Panc1 (cell line): ENCODE results near the gene HYDIN. TPM values are rescaled to one million over a fixed set of nuclear protein-coding genes. Genes with fewer than 3 reads are reported as not detected.
A peak's percentile ranks its signal among the peaks of the same experiment; 100 is the strongest.

Source experiments
- ATAC-seq: fragments of 200-7000 bp; cut with Tn5 transposase; 2 replicates; pipeline ENCODE4 v1.9.1; 2020; ENCODE audit warnings: mild to moderate bottlenecking, moderate library complexity
- BruUV-seq: library from RNA; stranded (reverse); fragments of 400-500 nt; replicated peaks from 2 replicates; lab custom pipeline; 2021; lab: Mats Ljungman, UMichigan
- CTCF ChIA-PET: fragments of 300-600 bp; sonication (Branson Sonifier 250); formaldehyde crosslinking; loops from one replicate; lab custom pipeline; 2022; ENCODE audit warnings: antibody characterized with exemption; lab: Charles Lee
- POLR2A ChIA-PET: fragments of 300-600 bp; sonication (Branson Sonifier 250); formaldehyde crosslinking; loops from one replicate; lab custom pipeline; 2022; ENCODE audit warnings: antibody characterized with exemption; lab: Charles Lee
- DNase-seq: peaks from one replicate; pipeline ENCODE4 v3.0.0-alpha.2; 2010; ENCODE audit warnings: low read depth, low spot score
- H3K27ac ChIP-seq: 2 replicates; pipeline ENCODE4 v1.5.1; 2011; ENCODE audit warnings: mild to moderate bottlenecking, low read length, inconsistent platforms
- H3K27me3 ChIP-seq: fragments of 200-500 bp; sonication (Bioruptor generic); 2 replicates; pipeline ENCODE4 v1.6.0; 2014; ENCODE audit warnings: low read length, inconsistent platforms; ENCODE audit not compliant: control insufficient read depth, insufficient read depth
- H3K36me3 ChIP-seq: fragments of 200-500 bp; sonication (Bioruptor generic); 2 replicates; pipeline ENCODE4 v1.5.1; 2014; ENCODE audit warnings: inconsistent platforms, mild to moderate bottlenecking, low read length, moderate library complexity; ENCODE audit not compliant: control insufficient read depth, insufficient read depth
- H3K4me1 ChIP-seq: 2 replicates; pipeline ENCODE4 v1.5.1; 2011; ENCODE audit warnings: inconsistent platforms, mild to moderate bottlenecking, low read length, moderate library complexity; ENCODE audit not compliant: control insufficient read depth, insufficient read depth
- H3K4me3 ChIP-seq, 2 experiments: 2 replicates each; pipeline ENCODE4 v1.5.1; 2011 to 2012; ENCODE audit warnings: low read depth in 2 of 2, low read length in 2 of 2, mild to moderate bottlenecking in 2 of 2, inconsistent platforms in 1 of 2, moderate library complexity in 1 of 2
- H3K9me3 ChIP-seq: fragments of 200-500 bp; sonication (Bioruptor generic); 2 replicates; pipeline ENCODE4 v1.5.1; 2014; ENCODE audit warnings: low read depth, mild to moderate bottlenecking, inconsistent platforms, low read length, moderate library complexity; ENCODE audit not compliant: control insufficient read depth, insufficient read depth
- CTCF ChIP-seq: fragments of 450-650 bp; IDR thresholded peaks from 2 replicates; pipeline ENCODE4 v1.5.1; 2017; ENCODE audit warnings: mild to moderate bottlenecking
- POLR2AphosphoS5 ChIP-seq: IDR thresholded peaks from 2 replicates; pipeline ENCODE4 v1.6.1; 2012; ENCODE audit warnings: mild to moderate bottlenecking, low read depth, low read length, moderate library complexity
- REST ChIP-seq, 2 experiments: IDR thresholded peaks; 2 replicates each; pipeline ENCODE4 v1.6.1; 2011 to 2012; ENCODE audit warnings: low read depth in 2 of 2, control low read depth in 1 of 2, low read length in 1 of 2, mild to moderate bottlenecking in 1 of 2, moderate library complexity in 1 of 2; ENCODE audit not compliant: insufficient read depth in 1 of 2
- SIN3A ChIP-seq: IDR thresholded peaks from 2 replicates; pipeline ENCODE4 v1.6.1; 2012; ENCODE audit warnings: low read depth, mild to moderate bottlenecking, low read length, moderate library complexity, borderline replicate concordance; ENCODE audit not compliant: insufficient read depth
- TCF7L2 ChIP-seq: IDR thresholded peaks from 2 replicates; pipeline ENCODE4 v1.6.1; 2011; ENCODE audit warnings: mild to moderate bottlenecking, low read depth, low read length, inconsistent platforms
- in situ Hi-C: cut with HindIII; loops from 2 replicates; pipeline ENCODE4 v1.10.0; 2016; ENCODE audit warnings: low sequenced_read_pairs, low pct_unique_long_range_greater_than_20kb
- intact Hi-C: fragments of 100-400 bp; cut with micrococcal nuclease; formaldehyde crosslinking; loops from one replicate; pipeline ENCODE4 v1.10.0; 2022; ENCODE audit not compliant: unreplicated experiment
- total RNA-seq: library from RNA; stranded (reverse); gene quantifications from one replicate; pipeline ENCODE4 v1.2.1, GENCODE V29; 2021; ENCODE audit not compliant: unreplicated experiment

HYDIN gene
- total RNA-seq, 1 experiment from 2014 or later: 0.80 TPM

GRCh38 chr16:70789595-70790447, 440.7 kb downstream of the HYDIN start:
- CTCF ChIA-PET: no interaction called here
- DNase-seq: no peak
- no peak for TF ChIP-seq POLR2AphosphoS5
- TF ChIP-seq CTCF: no peak
- TF ChIP-seq SIN3A: no peak
- no peak for TF ChIP-seq TCF7L2
- TF ChIP-seq REST (IDR thresholded peaks at IDR 0.05; ENCODE audit: insufficient read depth in 1 of 2, low read depth in 2 of 2, low read length in 1 of 2): no peak
- in situ Hi-C loops: no loop called here
- H3K9me3 ChIP-seq: no peaks in the 10 kb centered on the region
- no peaks in the 10 kb centered on the region for H3K36me3 ChIP-seq
- POLR2A ChIA-PET: no interaction called here
- no peaks in the 10 kb centered on the region for H3K27me3 ChIP-seq
- intact Hi-C loops: no loop called here
- no peaks in the 10 kb centered on the region; the same call in 1 of the 2 replicates for H3K4me1 ChIP-seq
- ATAC-seq: peak; percentile 26
- no peak overlapping the region for H3K4me3 ChIP-seq
- BruUV-seq: no TSS peak
- H3K27ac ChIP-seq: no peak overlapping the region

GRCh38 chr16:70788668-70789594, 441.6 kb downstream of the HYDIN start:
- no peaks in the 10 kb centered on the region for H3K27me3 ChIP-seq
- ChIA-PET POLR2A (no interaction called here), CTCF (no interaction called here)
- H3K36me3 ChIP-seq: no peaks in the 10 kb centered on the region
- intact Hi-C loops (no loop called here), in situ Hi-C loops (no loop called here)
- no peak overlapping the region for H3K27ac ChIP-seq
- no peak for TF ChIP-seq SIN3A
- no peak for TF ChIP-seq CTCF
- no peak for TF ChIP-seq TCF7L2
- TF ChIP-seq REST (IDR thresholded peaks at IDR 0.05; ENCODE audit: insufficient read depth in 1 of 2, low read depth in 2 of 2, low read length in 1 of 2): no peak
- TF ChIP-seq POLR2AphosphoS5: no peak
- H3K9me3 ChIP-seq: no peaks in the 10 kb centered on the region
- H3K4me3 ChIP-seq: no peak overlapping the region
- DNase-seq (no peak), ATAC-seq (peak; percentile 69)
- BruUV-seq: no TSS peak
- no peaks in the 10 kb centered on the region; the same call in 1 of the 2 replicates for H3K4me1 ChIP-seq
